Ectodermal cell (in vitro differentiated cells): ENCODE measurements around the gene RIC1.

ENCODE experiments used
- H3K27ac ChIP-seq: 2 replicates; pipeline ENCODE4 v1.7.0; 2013; ENCODE audit warnings: mild to moderate bottlenecking, low read depth, low read length; ENCODE audit not compliant: insufficient read depth, poor library complexity, severe bottlenecking
- H3K27me3 ChIP-seq: 2 replicates; pipeline ENCODE4 v1.7.0; 2013; ENCODE audit warnings: mild to moderate bottlenecking, low read length; ENCODE audit not compliant: insufficient read depth, control insufficient read depth, poor library complexity, severe bottlenecking
- H3K36me3 ChIP-seq: one replicate; pipeline ENCODE4 v1.7.0; 2013; ENCODE audit warnings: low read length; ENCODE audit not compliant: control insufficient read depth, insufficient read depth
- H3K4me1 ChIP-seq: one replicate; pipeline ENCODE4 v1.7.0; 2013; ENCODE audit warnings: low read length; ENCODE audit not compliant: control insufficient read depth, insufficient read depth
- H3K4me3 ChIP-seq: 2 replicates; pipeline ENCODE4 v1.7.0; 2013; ENCODE audit warnings: low read depth, low read length, control low read depth; ENCODE audit not compliant: insufficient read depth
- H3K9me3 ChIP-seq: 2 replicates; pipeline ENCODE4 v1.7.0; 2013; ENCODE audit warnings: mild to moderate bottlenecking, low read length, moderate library complexity; ENCODE audit not compliant: control insufficient read depth
- WGBS, 2 experiments: methylation state at CpG; one replicate each; pipeline ENCODE4 v1.1.7; 2013; ENCODE audit warnings: missing lambda C conversion rate in 2 of 2; 5-methylcytosine and 5-hydroxymethylcytosine counted together

RIC1 gene

DNA sequence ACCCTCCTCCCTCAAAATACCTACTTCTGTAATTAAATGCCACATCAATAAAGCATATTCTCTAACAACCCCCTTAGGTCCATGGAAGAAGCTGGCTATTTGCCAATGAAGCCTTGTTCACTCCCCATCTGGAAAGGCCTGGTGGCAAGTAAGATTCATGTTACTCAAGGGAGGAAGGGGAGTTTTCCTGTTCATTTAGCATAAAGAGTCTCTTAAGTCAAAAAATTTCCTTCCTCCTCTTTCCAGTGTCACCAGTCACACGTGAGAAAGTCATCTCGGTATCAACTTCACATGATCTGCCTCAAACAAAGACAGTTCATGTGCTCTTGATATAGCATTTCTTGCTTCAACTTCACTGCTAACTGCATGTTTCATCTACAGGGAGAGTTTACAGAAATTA is 32.7 kb upstream of the RIC1 start:
- H3K4me1 ChIP-seq: no peaks in the 10 kb centered on the region
- no peaks in the 10 kb centered on the region for H3K36me3 ChIP-seq
- H3K9me3 ChIP-seq: no peaks in the 10 kb centered on the region
- H3K4me3 ChIP-seq: no peak overlapping the region
- H3K27ac ChIP-seq: no peak overlapping the region
- H3K27me3 ChIP-seq: no peaks in the 10 kb centered on the region
- 91 to 92% methylated on average over 2 of the region's 2 CpGs for WGBS, 2 experiments

DNA sequence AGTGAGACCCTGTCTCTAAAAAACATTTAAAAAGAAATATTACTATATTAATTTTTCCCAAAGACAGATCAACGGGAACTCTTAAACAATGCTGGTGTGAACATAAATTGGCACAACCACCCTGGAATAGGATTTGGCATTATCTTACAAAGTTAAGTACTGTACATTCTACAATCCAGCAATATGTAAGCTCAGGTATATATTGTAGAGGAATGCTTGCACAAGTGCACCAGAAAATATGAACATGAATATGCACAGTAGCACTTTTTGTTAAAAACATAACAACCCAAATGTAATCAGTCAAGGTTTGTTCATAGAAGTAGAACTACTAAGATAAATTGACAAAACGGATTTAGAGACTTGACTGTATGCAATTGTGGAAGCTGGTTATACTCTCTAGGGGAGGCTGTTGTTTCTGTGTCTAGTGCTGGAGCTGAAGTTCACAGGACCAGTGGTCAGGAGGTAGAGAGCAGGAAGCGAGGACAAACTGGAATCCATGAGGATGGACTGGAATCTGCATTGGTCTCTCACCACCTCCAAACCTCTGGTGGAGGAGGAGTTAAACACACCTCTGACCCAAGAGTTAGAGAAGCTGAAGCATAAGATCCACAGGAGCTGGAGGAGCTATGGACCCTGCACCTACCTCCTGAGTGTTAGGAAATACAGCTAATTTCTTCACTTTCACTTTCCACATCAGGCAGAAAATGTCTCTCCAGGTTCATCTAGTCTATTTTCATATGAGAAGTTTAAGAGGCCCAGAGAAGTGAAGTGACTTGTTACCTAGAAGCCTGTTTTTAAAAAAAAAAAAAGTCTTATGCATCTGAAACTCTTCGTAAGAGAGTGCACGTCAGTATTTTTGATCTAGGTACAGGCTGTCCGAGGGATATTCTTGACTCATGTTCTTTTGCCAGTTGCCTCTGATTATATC is 20.3 kb upstream of the RIC1 start:
- no peak overlapping the region for H3K4me3 ChIP-seq

DNA sequence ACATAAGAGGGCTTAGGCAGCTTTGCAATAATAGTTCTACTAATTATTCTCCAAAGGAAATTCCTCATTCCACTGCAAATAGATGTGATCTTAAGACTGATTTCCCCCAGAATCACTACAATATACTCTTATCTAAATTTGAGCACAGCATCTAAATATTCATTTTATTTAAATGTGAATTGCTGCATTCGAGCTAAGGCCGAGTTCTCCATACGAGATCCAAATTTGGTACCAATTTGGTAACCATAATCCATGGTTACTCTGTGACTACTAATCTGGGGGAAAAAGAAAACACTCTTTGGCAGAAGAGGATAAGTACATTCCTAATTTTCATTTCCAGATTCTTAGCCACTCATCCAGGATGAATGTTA is 19.7 kb upstream of the RIC1 start:
- no peaks in the 10 kb centered on the region for H3K36me3 ChIP-seq
- no peaks in the 10 kb centered on the region for H3K4me1 ChIP-seq
- no peak overlapping the region for H3K4me3 ChIP-seq
- WGBS, 2 experiments: 70 to 95% methylated on average over 2 to 3 of the region's 3 CpGs
- H3K27me3 ChIP-seq: no peaks in the 10 kb centered on the region
- H3K27ac ChIP-seq: no peak overlapping the region
- H3K9me3 ChIP-seq: no peaks in the 10 kb centered on the region

More for the DNA sequence above, 20.3 kb upstream of the RIC1 start:
- Histone ChIP-seq H3K36me3 (no peaks in the 10 kb centered on the region), H3K9me3 (no peaks in the 10 kb centered on the region), H3K4me1 (no peaks in the 10 kb centered on the region), H3K27me3 (no peaks in the 10 kb centered on the region), H3K27ac (no peak overlapping the region)
- WGBS, 2 experiments: 92 to 98% methylated on average over 6 of the region's 6 CpGs

DNA sequence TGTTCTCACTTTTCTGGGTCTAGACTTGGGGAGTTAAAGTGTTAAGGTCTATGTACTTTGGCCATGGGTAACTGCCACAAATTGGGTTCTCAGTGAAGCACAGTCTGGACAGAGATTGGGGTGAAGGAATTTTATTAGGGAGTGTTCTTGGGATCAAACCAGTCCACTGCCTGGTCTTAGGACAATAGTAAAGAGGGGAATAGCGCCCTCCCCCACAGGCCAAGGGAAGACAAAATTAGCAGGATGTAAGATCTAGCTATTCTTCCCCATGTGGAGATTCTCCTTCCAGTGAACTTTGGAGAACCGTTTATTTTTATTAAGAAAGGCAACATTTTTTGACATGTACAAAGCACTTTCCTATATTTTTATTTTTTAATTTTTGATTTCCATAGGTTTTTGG is 18.4 kb upstream of the RIC1 start:
- Histone ChIP-seq H3K9me3 (no peaks in the 10 kb centered on the region), H3K4me3 (no peak overlapping the region), H3K36me3 (no peaks in the 10 kb centered on the region), H3K27ac (no peak overlapping the region), H3K4me1 (no peaks in the 10 kb centered on the region), H3K27me3 (no peaks in the 10 kb centered on the region)
- 86 to 96% methylated on average over 1 to 2 of the region's 2 CpGs for WGBS, 2 experiments

DNA sequence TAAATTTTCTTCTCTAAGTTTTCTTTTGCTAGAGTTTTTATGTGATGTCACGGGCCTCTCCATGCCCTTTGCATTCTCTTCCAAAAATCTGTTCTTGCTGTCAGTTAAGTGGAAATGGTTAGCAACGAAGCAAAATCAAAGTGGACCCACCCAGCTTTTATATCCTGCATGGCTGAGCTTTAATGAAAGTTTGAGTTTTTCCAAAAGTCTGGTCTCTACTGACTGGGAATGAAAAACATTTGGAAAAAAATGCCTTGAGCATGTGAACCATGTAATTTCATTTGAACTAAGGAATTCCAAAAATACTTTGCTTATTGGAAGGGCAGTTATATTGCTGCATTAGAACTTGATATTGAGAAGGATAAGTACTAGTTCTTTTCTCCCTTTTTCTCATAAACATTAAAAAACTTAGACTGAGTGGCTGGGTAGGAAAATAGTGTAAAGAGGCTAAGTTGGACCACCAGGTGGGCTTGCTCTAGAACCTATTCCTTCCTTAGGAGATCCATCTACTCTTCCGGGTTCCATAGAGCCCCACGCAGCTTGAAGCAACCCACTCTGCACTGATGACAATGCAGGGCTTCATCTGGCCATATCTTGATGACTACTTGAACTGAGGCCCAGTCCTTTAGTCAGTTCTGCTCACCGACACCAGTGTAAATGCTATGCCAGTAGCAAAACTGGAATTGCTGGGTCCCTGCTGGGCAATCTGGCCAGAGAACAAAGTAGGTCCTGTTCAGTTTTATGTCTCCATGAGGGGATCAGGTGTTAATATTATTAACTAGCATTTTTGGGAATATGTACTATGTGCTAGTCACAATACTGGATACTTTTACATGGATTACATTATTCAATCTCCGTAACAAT is 17.4 kb upstream of the RIC1 start:
- H3K27ac ChIP-seq: no peak overlapping the region
- no peaks in the 10 kb centered on the region for H3K4me1 ChIP-seq
- WGBS, 2 experiments: 93 to 95% methylated on average over 6 of the region's 6 CpGs
- H3K27me3 ChIP-seq: no peaks in the 10 kb centered on the region
- no peak overlapping the region for H3K4me3 ChIP-seq
- no peaks in the 10 kb centered on the region for H3K9me3 ChIP-seq
- no peaks in the 10 kb centered on the region for H3K36me3 ChIP-seq

DNA sequence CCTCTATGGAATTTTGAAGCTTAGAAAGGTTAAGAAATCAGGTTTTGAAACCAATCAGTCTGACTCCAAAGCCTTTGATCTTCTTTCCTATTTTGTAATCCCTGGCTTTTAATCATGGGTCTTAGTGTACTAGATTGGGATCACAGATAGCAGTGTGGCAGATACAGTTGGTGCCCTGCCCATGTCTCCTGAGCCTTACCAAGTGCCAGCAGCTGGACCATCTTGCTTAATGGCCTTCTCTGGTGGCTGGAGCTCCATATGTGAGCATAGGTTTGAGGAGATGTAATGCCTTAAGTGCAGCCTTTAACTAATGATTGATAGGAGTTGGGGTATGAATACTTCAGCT is 16.7 kb upstream of the RIC1 start:
- no peak overlapping the region for H3K4me3 ChIP-seq
- no peaks in the 10 kb centered on the region for H3K9me3 ChIP-seq
- no peaks in the 10 kb centered on the region for H3K4me1 ChIP-seq
- no peak overlapping the region for H3K27ac ChIP-seq
- H3K36me3 ChIP-seq: no peaks in the 10 kb centered on the region
- H3K27me3 ChIP-seq: no peaks in the 10 kb centered on the region

DNA sequence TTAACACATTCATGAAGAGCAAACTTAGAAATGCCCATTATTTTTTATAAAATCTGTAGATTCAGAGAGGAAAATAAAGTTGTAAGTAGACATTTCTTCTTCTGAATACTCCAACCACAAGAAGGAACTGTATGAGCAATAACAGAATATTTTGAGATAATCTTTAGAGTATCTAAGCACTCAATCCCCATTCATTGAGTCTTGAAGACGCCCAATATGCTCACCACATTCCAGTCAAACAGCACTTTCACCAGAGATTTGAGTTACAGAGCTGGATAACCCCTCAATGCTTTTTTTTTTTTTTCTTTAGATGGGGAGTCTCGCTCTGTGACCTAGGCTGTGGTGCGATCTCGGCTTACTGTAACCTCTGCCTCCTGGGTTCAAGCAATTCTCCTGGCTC is 14.7 kb upstream of the RIC1 start:
- 91 to 93% methylated on average over 4 of the region's 4 CpGs for WGBS, 2 experiments
- H3K36me3 ChIP-seq: no peaks in the 10 kb centered on the region
- H3K9me3 ChIP-seq: no peaks in the 10 kb centered on the region
- no peak overlapping the region for H3K4me3 ChIP-seq
- no peak overlapping the region for H3K27ac ChIP-seq
- H3K27me3 ChIP-seq: no peaks in the 10 kb centered on the region
- no peaks in the 10 kb centered on the region for H3K4me1 ChIP-seq

DNA sequence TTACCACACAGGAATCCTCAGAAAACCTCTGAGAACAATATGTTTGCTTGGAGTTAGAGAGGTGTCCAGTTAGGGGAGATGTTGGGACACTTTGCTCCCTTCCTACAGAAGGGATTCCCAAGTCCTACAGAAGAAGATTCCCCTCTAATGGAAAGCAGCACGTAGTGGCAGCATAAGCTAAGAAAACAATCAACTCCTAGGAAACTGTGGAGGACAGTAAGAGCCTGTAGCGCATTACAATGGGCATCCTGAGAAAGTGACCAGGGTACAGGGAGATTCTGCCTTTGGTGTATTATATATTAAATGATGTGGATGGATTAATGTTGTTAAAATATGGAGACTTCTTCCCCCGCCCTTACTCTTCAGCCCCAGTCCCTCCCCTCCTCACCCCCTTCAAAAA is 13.9 kb upstream of the RIC1 start:
- Histone ChIP-seq H3K36me3 (no peaks in the 10 kb centered on the region), H3K9me3 (no peaks in the 10 kb centered on the region), H3K4me3 (no peak overlapping the region), H3K27ac (no peak overlapping the region), H3K27me3 (no peaks in the 10 kb centered on the region), H3K4me1 (no peaks in the 10 kb centered on the region)
- 37 to 43% methylated on average over 2 of the region's 3 CpGs for WGBS, 2 experiments

DNA sequence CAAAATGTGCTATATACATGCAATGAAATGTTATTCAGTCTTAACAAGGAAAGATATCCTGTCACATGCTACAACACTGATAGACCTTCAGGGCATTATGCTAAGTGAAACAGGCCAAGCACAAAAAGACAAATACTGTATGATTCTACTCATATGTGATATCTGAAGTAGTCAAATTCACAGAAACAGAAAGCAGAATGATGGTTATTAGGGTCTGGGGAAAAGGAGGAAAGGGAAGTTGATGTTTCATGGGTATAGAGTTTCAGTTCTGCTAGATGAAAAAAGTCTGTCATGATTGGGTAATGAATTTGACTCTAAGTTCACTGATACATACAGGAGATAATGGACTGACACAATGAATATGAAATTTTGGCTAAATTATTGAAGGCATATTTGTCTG is 11.2 kb upstream of the RIC1 start:
- Histone ChIP-seq H3K4me3 (no peak overlapping the region), H3K36me3 (no peaks in the 10 kb centered on the region), H3K27me3 (no peaks in the 10 kb centered on the region), H3K27ac (no peak overlapping the region), H3K9me3 (no peaks in the 10 kb centered on the region), H3K4me1 (no peaks in the 10 kb centered on the region)

DNA sequence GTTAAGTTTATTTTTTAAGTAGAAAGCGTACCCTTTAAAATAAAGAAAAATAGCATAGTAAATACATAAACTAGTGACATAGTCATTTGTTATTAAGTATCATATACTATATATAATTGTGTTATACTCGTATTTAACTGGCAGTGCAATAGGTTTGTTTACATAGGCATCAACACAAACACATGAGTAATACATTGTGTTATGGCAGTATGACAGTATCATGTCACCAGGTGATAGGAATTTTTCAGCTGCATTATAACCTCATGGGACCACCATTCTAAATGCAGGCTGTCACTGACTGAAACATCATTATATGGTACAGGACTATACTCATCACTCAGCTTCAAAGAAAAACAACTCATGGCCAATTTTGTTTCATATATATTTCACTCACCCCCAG is 8.4 kb upstream of the RIC1 start:
- no CpG with 5 or more reads among the region's 2 CpGs for WGBS, 2 experiments
- Histone ChIP-seq H3K36me3 (no peaks in the 10 kb centered on the region), H3K9me3 (no peaks in the 10 kb centered on the region), H3K4me3 (no peak overlapping the region), H3K27ac (no peak overlapping the region), H3K4me1 (no peaks in the 10 kb centered on the region), H3K27me3 (no peaks in the 10 kb centered on the region)
